Midbrain (tissue), 1 donor: ENCODE measurements around the gene SGIP1.

Source experiments
- DNase-seq: peaks from one replicate; lab custom pipeline; 2025; lab: John Stamatoyannopoulos, UW

SGIP1 gene

GRCh38 chr1:66523562-66523961 is 10.4 kb upstream of the SGIP1 start:
- DNase-seq: no peak

GRCh38 chr1:66525086-66525485 is 8.9 kb upstream of the SGIP1 start:
- no peak for DNase-seq

- DNase-seq: no peak
These were observed 7.9 kb upstream of the SGIP1 start for GRCh38 chr1:66526036-66526435.

GRCh38 chr1:66526991-66527390 is 7.0 kb upstream of the SGIP1 start:
- DNase-seq: no peak

GRCh38 chr1:66527686-66528085 is 6.3 kb upstream of the SGIP1 start:
- DNase-seq: no peak

GRCh38 chr1:66528580-66528979 is 5.4 kb upstream of the SGIP1 start:
- DNase-seq: no peak

GRCh38 chr1:66532214-66532613 is 1.7 kb upstream of the SGIP1 start:
- DNase-seq: no peak

- DNase-seq: peak; percentile 61
These were observed 862 bp upstream of the SGIP1 start for GRCh38 chr1:66532798-66533783.

- peak; percentile 52 for DNase-seq
These were observed 1.1 kb downstream of the SGIP1 start for GRCh38 chr1:66535061-66535460.

GRCh38 chr1:66535853-66536252 is 1.9 kb downstream of the SGIP1 start:
- peak; percentile 42 for DNase-seq

GRCh38 chr1:66537718-66538117 is 3.8 kb downstream of the SGIP1 start:
- no peak for DNase-seq

GRCh38 chr1:66539491-66539890 is 5.5 kb downstream of the SGIP1 start:
- DNase-seq: no peak

GRCh38 chr1:66540434-66541032 is 6.6 kb downstream of the SGIP1 start:
- no peak for DNase-seq

- DNase-seq: no peak
These were observed 8.4 kb downstream of the SGIP1 start for GRCh38 chr1:66542314-66542713.

- peak; percentile 70 for DNase-seq
These were observed 9.1 kb downstream of the SGIP1 start for GRCh38 chr1:66542811-66543767.

- no peak for DNase-seq
These were observed 12.3 kb downstream of the SGIP1 start for GRCh38 chr1:66546047-66546810.

GRCh38 chr1:66549017-66549416 is 15.1 kb downstream of the SGIP1 start:
- no peak for DNase-seq

GRCh38 chr1:66550243-66550642 is 16.3 kb downstream of the SGIP1 start:
- no peak for DNase-seq

- DNase-seq: no peak
These were observed 18.3 kb downstream of the SGIP1 start for GRCh38 chr1:66552287-66552686.

GRCh38 chr1:66552829-66553228 is 18.9 kb downstream of the SGIP1 start:
- DNase-seq: peak; percentile 17

GRCh38 chr1:66553846-66554245 is 19.9 kb downstream of the SGIP1 start:
- DNase-seq: no peak
